Left lung (tissue), 10 donors: Measurements from ENCODE around the gene FAM20A. TPM values are rescaled to one million over a fixed set of nuclear protein-coding genes. Genes with fewer than 3 reads are reported as not detected.

Experiments
- ATAC-seq: fragments of 200-7000 bp; cut with Tn5 transposase; one replicate; pipeline ENCODE4 v1.9.1; 2020; ENCODE audit warnings: moderate library complexity
- DNase-seq, 4 donors: peaks; one replicate each; pipeline ENCODE4 v3.0.0-alpha.2; 2013 to 2020
- H3K27ac ChIP-seq, 2 donors: fragments of 200-600 bp; sonication (generic) in 1 of 2; one replicate each; pipeline versions ENCODE4 v1.5.0 to v1.8.0; 2020 to 2021
- H3K27me3 ChIP-seq, 2 donors: fragments of 200-600 bp; sonication (generic) in 1 of 2; one replicate each; pipeline versions ENCODE4 v1.5.0 to v1.8.0; 2020 to 2021
- H3K36me3 ChIP-seq, 2 donors: fragments of 200-600 bp; sonication (generic) in 1 of 2; one replicate each; pipeline versions ENCODE4 v1.5.0 to v1.8.0; 2020 to 2021
- H3K4me1 ChIP-seq, 2 donors: fragments of 200-600 bp; one replicate each; pipeline ENCODE4 v1.8.0; 2021
- H3K4me3 ChIP-seq, 2 donors: fragments of 200-600 bp; sonication (generic) in 1 of 2; one replicate each; pipeline versions ENCODE4 v1.5.0 to v1.8.0; 2020 to 2021; ENCODE audit warnings: mild to moderate bottlenecking in 1 of 2
- H3K9me3 ChIP-seq, 2 donors: fragments of 200-600 bp; sonication (generic) in 1 of 2; one replicate each; pipeline versions ENCODE4 v1.5.0 to v1.8.0; 2020 to 2021
- CTCF ChIP-seq, 2 donors: fragments of 200-600 bp; sonication (generic) in 1 of 2; IDR thresholded peaks; one replicate each; pipeline versions ENCODE4 v1.5.0 to v1.8.0; 2021; ENCODE audit warnings: antibody characterized with exemption in 2 of 2
- intact Hi-C, 2 donors: fragments of 100-400 bp; cut with DNase I; formaldehyde crosslinking; loops; one replicate each; pipeline versions ENCODE4 v1.11.2 to v1.14.2; 2022
- polyA plus RNA-seq, 6 donors: library from polyadenylated mRNA; unstranded; fragments of 120-200 nt; gene quantifications; one replicate each; pipeline ENCODE4 v1.2.1, GENCODE V29; 2013; ENCODE audit not compliant: insufficient read length in 6 of 6
- total RNA-seq, 2 donors: library from RNA; stranded (reverse); fragmentation: NEBNext Ultra II Directional; extraction: Animal tissue kit (Norgen Biotek cat#: 25700); gene quantifications; one replicate each; pipeline ENCODE4 v1.2.1, GENCODE V29; 2021
- donor health status: DM: no; HTN: yes; CAD: no.
- donor health status: DM: no; HTN: no; CAD: no.

The FAM20A gene
- total and polyA plus RNA-seq, 8 donors: 3.8 to 85.9 (median 6.0) TPM

- no peak for TF ChIP-seq CTCF (IDR thresholded peaks at IDR 0.05)
- no peak for DNase-seq
- no peaks in the 10 kb centered on the region for H3K36me3 ChIP-seq
- intact Hi-C loops: no loop called here
- ATAC-seq: no peak
- H3K27me3 ChIP-seq: no peaks in the 10 kb centered on the region
- H3K4me1 ChIP-seq: no peaks in the 10 kb centered on the region
- H3K27ac ChIP-seq: no peak overlapping the region
- no peaks in the 10 kb centered on the region for H3K9me3 ChIP-seq
- no peak overlapping the region for H3K4me3 ChIP-seq
Measured at GRCh38 chr17:68624381-68624780, 23.2 kb upstream of the FAM20A start.

DNA sequence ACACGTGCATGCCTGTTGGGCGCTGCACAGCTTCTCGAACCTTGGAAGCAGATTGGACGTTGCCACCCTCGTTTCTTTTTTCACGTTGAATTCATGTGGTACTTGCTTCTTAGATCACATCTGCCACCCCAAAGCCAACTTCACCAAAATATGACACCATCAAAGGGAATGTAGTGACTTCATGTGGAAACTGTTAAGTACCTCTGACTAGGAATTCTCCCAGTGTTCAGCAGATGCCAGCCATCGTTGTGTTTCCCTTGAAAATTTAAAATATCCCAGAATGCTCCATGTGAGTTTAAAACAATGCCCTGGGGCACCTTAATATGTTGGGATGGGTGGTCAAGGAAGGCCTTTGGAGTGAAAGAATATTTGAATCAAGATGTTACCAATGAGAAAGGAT is 22.6 kb upstream of the FAM20A start:
- no peak for TF ChIP-seq CTCF (IDR thresholded peaks at IDR 0.05)
- no peaks in the 10 kb centered on the region for H3K4me1 ChIP-seq
- ATAC-seq: no peak
- no peaks in the 10 kb centered on the region for H3K36me3 ChIP-seq
- H3K27ac ChIP-seq: no peak overlapping the region
- H3K27me3 ChIP-seq: no peaks in the 10 kb centered on the region
- intact Hi-C loops: no loop called here
- H3K9me3 ChIP-seq: no peaks in the 10 kb centered on the region
- DNase-seq: no peak
- H3K4me3 ChIP-seq: no peak overlapping the region

- Histone ChIP-seq H3K9me3 (no peaks in the 10 kb centered on the region), H3K27me3 (no peaks in the 10 kb centered on the region), H3K4me3 (no peak overlapping the region), H3K36me3 (no peaks in the 10 kb centered on the region), H3K4me1 (no peaks in the 10 kb centered on the region), H3K27ac (no peak overlapping the region)
- DNase-seq (no peak), ATAC-seq (no peak)
- TF ChIP-seq CTCF (IDR thresholded peaks at IDR 0.05): no peak
- intact Hi-C loops: no loop called here
Measured at GRCh38 chr17:68622423-68622822, 21.3 kb upstream of the FAM20A start.

DNA sequence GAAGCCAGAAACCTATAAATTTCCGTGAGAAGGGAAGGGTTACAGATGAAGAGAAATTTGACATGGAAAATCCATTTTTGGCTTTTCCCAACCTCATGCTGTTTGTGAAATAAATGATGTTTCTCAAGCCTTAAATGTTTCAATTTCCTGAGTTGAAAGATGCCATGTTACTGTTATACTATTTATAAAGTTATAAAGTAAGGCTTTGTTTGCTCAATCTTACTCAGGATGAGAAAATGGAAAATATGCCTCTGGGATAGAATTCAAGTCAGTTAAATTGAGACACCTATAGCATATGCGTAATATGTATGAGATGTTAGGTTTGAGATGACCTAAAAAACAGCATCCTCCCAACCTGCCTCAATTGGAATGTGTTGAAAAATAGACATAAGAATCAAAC is 19.9 kb upstream of the FAM20A start:
- intact Hi-C loops: no loop called here
- Histone ChIP-seq H3K27ac (no peak overlapping the region), H3K9me3 (no peaks in the 10 kb centered on the region), H3K4me3 (no peak overlapping the region), H3K36me3 (no peaks in the 10 kb centered on the region), H3K27me3 (no peaks in the 10 kb centered on the region), H3K4me1 (no peaks in the 10 kb centered on the region)
- ATAC-seq: no peak
- no peak for DNase-seq
- no peak for TF ChIP-seq CTCF (IDR thresholded peaks at IDR 0.05)

DNA sequence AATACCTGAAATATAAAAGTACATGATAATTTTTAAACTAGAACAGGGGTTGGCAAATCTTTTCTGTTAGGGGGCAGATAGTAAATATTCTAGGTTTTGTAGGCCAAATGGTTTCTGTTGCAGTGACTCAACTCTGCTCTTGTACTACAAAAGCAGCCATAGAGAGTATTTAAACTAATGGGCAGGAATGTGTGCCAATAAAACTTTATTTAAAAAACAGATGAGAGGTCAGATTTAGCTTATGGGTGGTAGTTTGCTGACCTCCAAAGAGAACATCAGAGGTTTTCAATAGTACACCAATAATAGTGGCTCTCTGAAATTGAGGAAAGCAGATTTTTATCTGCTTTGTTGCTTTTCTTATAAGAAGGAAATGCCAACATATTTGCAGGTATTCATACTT is 15.2 kb upstream of the FAM20A start:
- H3K4me1 ChIP-seq: peaks cover 0 to 17% of the 10 kb centered on the region in 2 donors
- no peaks in the 10 kb centered on the region for H3K27me3 ChIP-seq
- intact Hi-C loops: no loop called here
- ATAC-seq: no peak
- TF ChIP-seq CTCF (IDR thresholded peaks at IDR 0.05): no peak
- no peak overlapping the region for H3K4me3 ChIP-seq
- no peak overlapping the region for H3K27ac ChIP-seq
- DNase-seq: no peak
- no peaks in the 10 kb centered on the region for H3K9me3 ChIP-seq
- H3K36me3 ChIP-seq: no peaks in the 10 kb centered on the region
